Naive thymus-derived CD4-positive, alpha-beta T cell (primary cell): Measurements from ENCODE around the gene CRB2. TPM values are rescaled to one million over a fixed set of nuclear protein-coding genes. Genes with fewer than 3 reads are reported as not detected.

Source experiments
- ATAC-seq: fragments of 150-1000 bp; cut with Tn5 transposase; 2 replicates; pipeline ENCODE4 v1.10.0; 2021; ENCODE audit warnings: mild to moderate bottlenecking, moderate library complexity
- CTCF ChIA-PET: fragments of 350-600 bp; sonication (Branson Sonifier 250); formaldehyde crosslinking; loops from one replicate; lab custom pipeline; 2021; ENCODE audit warnings: antibody characterized with exemption; lab: Charles Lee
- POLR2A ChIA-PET: fragments of 350-600 bp; sonication (Branson Sonifier 250); formaldehyde crosslinking; loops from one replicate; lab custom pipeline; 2021; ENCODE audit warnings: antibody characterized with exemption, inconsistent platforms; lab: Charles Lee
- DNase-seq, 9 donors: peaks; one replicate each; pipeline versions ENCODE4 v3.0.0 to v3.0.0-alpha.2; 2020 to 2022; ENCODE audit warnings: mixed read lengths in 1 of 9
- H3K27ac ChIP-seq: one replicate; pipeline ENCODE4 v1.7.0; 2013; ENCODE audit warnings: mild to moderate bottlenecking, low read depth, low read length, moderate library complexity
- H3K27me3 ChIP-seq, 2 donors: one replicate each; pipeline ENCODE4 v1.7.0; 2013; ENCODE audit warnings: low read length in 2 of 2, mild to moderate bottlenecking in 2 of 2, moderate library complexity in 2 of 2; ENCODE audit not compliant: control insufficient read depth in 2 of 2, insufficient read depth in 2 of 2
- H3K36me3 ChIP-seq, 3 experiments: 1 replicate in 2 of 3; 2 replicates in 1 of 3; pipeline ENCODE4 v1.7.0; 2013; ENCODE audit warnings: low read length in 3 of 3, mild to moderate bottlenecking in 3 of 3, moderate library complexity in 1 of 3; ENCODE audit not compliant: insufficient read depth in 3 of 3, control insufficient read depth in 2 of 3
- H3K4me1 ChIP-seq, 2 donors: one replicate each; pipeline ENCODE4 v1.7.0; 2013; ENCODE audit warnings: low read length in 2 of 2, mild to moderate bottlenecking in 2 of 2, moderate library complexity in 1 of 2; ENCODE audit not compliant: control insufficient read depth in 2 of 2, insufficient read depth in 2 of 2
- H3K4me3 ChIP-seq: 2 replicates; pipeline ENCODE4 v1.7.0; 2013; ENCODE audit warnings: mild to moderate bottlenecking, low read length
- H3K9me3 ChIP-seq, 3 experiments: 1 replicate in 2 of 3; 2 replicates in 1 of 3; pipeline ENCODE4 v1.7.0; 2013; ENCODE audit warnings: low read length in 3 of 3; ENCODE audit not compliant: control insufficient read depth in 2 of 3
- H3K27ac Mint-ChIP-seq, 9 donors: one replicate each; pipeline ENCODE4 v1.8.0; 2020 to 2022; ENCODE audit warnings: mixed read lengths in 9 of 9, mild to moderate bottlenecking in 8 of 9, moderate library complexity in 5 of 9, inconsistent platforms in 2 of 9
- H3K27me3 Mint-ChIP-seq, 5 donors: one replicate each; pipeline ENCODE4 v1.8.0; 2021 to 2022; ENCODE audit warnings: mixed read lengths in 5 of 5, mild to moderate bottlenecking in 1 of 5
- H3K36me3 Mint-ChIP-seq, 5 donors: one replicate each; pipeline ENCODE4 v1.8.0; 2020 to 2022; ENCODE audit warnings: mixed read lengths in 5 of 5, mild to moderate bottlenecking in 3 of 5, inconsistent platforms in 1 of 5
- H3K4me1 Mint-ChIP-seq, 7 donors: one replicate each; pipeline ENCODE4 v1.8.0; 2020 to 2022; ENCODE audit warnings: mixed read lengths in 7 of 7, mild to moderate bottlenecking in 3 of 7, inconsistent platforms in 1 of 7
- H3K4me3 Mint-ChIP-seq, 10 donors: one replicate each; pipeline ENCODE4 v1.8.0; 2020 to 2022; ENCODE audit warnings: mild to moderate bottlenecking in 10 of 10, mixed read lengths in 10 of 10, moderate library complexity in 6 of 10, inconsistent platforms in 2 of 10
- H3K9me3 Mint-ChIP-seq, 11 donors: one replicate each; pipeline ENCODE4 v1.8.0; 2020 to 2022; ENCODE audit warnings: mixed read lengths in 11 of 11, mild to moderate bottlenecking in 4 of 11, inconsistent platforms in 1 of 11, moderate library complexity in 1 of 11
- intact Hi-C, 2 donors: fragments of 100-400 bp; cut with micrococcal nuclease; formaldehyde crosslinking; loops; one replicate each; pipeline ENCODE4 v1.15.1; 2023
- polyA plus RNA-seq, 2 donors: library from polyadenylated mRNA; unstranded; fragments of 300-500 nt; fragmentation: Illumina TruSeq; gene quantifications; one replicate each; pipeline ENCODE4 v1.2.3, GENCODE V29; 2021
- total RNA-seq, 6 experiments: library from RNA in 5 of 6; stranded (reverse) in 5 of 6; gene quantifications; 1 replicate in 5 of 6; 2 replicates in 1 of 6; pipeline ENCODE4 v1.2.3 and lab custom pipeline; 2021 to 2026

The CRB2 gene
- total RNA-seq (not detected), polyA plus RNA-seq (not detected), total RNA-seq (lab: John Stamatoyannopoulos, UW) (not detected)

GRCh38 chr9:123355761-123356431 is at the start of gene CRB2:
TSS of gene CRB2 (plus strand) at chr9:123356197. CDS start at chr9:123356261, 64 bp downstream.
- intact Hi-C loops: loop anchor here (10.0 kb wide), 2 partner anchors 331 to 541 kb away; no protein-coding TSS in a partner anchor
- ATAC-seq (no peak), DNase-seq (no peak)
- Mint-ChIP-seq H3K4me3 (no peak within 1 kb of the TSS), H3K9me3 (no peaks in the 10 kb centered on the region), H3K27me3 (peaks cover 0 to 11% (median 0%) of the 10 kb centered on the region in 5 donors), H3K27ac (peak within 1 kb of the TSS in 3 of 9 donors; percentile 27 to 45 (median 41)), H3K36me3 (no peaks in the 10 kb centered on the region), H3K4me1 (peaks cover 0 to 36% (median 20%) of the 10 kb centered on the region in 7 donors)
- CTCF ChIA-PET: no interaction called here
- no peak within 1 kb of the TSS for H3K27ac ChIP-seq
- H3K4me3 ChIP-seq: no peak within 1 kb of the TSS
- H3K36me3 ChIP-seq: no peaks in the 10 kb centered on the region
- no peaks in the 10 kb centered on the region for H3K27me3 ChIP-seq
- POLR2A ChIA-PET: no interaction called here
- H3K4me1 ChIP-seq: no peaks in the 10 kb centered on the region
- no peaks in the 10 kb centered on the region for H3K9me3 ChIP-seq

GRCh38 chr9:123309611-123310010 is 46.4 kb upstream of the CRB2 start:
- Histone ChIP-seq H3K36me3 (no peaks in the 10 kb centered on the region), H3K4me1 (peaks cover 8 to 11% of the 10 kb centered on the region in 2 donors), H3K4me3 (no peak overlapping the region), H3K27ac (no peak overlapping the region), H3K9me3 (no peaks in the 10 kb centered on the region), H3K27me3 (no peaks in the 10 kb centered on the region)
- no peaks in the 10 kb centered on the region for H3K9me3 Mint-ChIP-seq
- DNase-seq: no peak
- no peak overlapping the region for H3K4me3 Mint-ChIP-seq
- POLR2A ChIA-PET: no interaction called here
- CTCF ChIA-PET: no interaction called here
- intact Hi-C loops: no loop called here
- H3K27ac Mint-ChIP-seq: no peak overlapping the region
- no peaks in the 10 kb centered on the region for H3K36me3 Mint-ChIP-seq
- H3K4me1 Mint-ChIP-seq: peaks cover 9 to 45% (median 34%) of the 10 kb centered on the region in 7 donors
- ATAC-seq: no peak
- peaks cover 0 to 2% (median 0%) of the 10 kb centered on the region in 5 donors for H3K27me3 Mint-ChIP-seq

DNA sequence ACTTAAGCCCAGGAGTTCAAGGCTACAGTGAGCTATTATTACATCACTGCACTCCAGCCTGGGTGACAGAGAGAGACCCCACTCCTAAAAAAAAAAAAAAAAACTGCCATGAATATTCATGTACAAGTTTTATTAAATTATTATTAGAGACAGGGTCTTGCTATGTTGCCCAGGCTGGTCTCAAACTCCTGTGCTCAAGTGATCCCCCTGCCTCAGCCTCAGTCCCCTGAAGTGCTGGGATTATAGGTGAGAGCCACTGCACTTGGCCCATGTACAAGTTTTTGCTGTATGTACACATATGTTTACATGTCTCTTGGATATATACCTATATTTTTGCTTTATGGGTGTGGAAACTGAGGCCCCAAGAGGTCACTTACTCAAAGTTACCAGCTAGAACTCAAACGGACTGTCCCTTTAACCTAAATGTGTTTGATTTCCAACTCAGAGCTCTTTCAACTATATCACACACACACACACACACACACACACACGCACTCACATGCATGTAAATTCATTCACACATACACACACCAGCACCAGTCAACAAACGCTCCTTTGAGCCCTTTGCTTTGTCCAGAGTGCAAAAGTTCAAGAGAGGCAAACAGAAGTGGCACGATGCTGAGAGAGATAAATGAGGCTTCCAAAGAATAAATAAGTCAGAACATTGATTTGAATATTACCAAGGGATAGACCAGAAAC is 45.3 kb upstream of the CRB2 start:
- ChIA-PET CTCF (no interaction called here), POLR2A (interaction anchor here (0.7 kb wide), 1 partner anchor 10 kb away, joined by 3 read pairs; no protein-coding TSS in a partner anchor)
- Mint-ChIP-seq H3K36me3 (no peaks in the 10 kb centered on the region), H3K27me3 (peaks cover 0 to 2% (median 0%) of the 10 kb centered on the region in 5 donors), H3K4me1 (peaks cover 0 to 34% (median 24%) of the 10 kb centered on the region in 7 donors), H3K4me3 (no peak overlapping the region), H3K9me3 (no peaks in the 10 kb centered on the region), H3K27ac (peak overlapping the region in 1 of 9 donors; percentile 26)
- ATAC-seq (no peak), DNase-seq (no peak)
- Histone ChIP-seq H3K9me3 (no peaks in the 10 kb centered on the region), H3K27me3 (no peaks in the 10 kb centered on the region), H3K27ac (no peak overlapping the region), H3K4me3 (no peak overlapping the region), H3K4me1 (no peaks in the 10 kb centered on the region), H3K36me3 (no peaks in the 10 kb centered on the region)
- intact Hi-C loops: no loop called here

GRCh38 chr9:123311250-123311752 is 44.7 kb upstream of the CRB2 start:
- DNase-seq: no peak
- Mint-ChIP-seq H3K9me3 (no peaks in the 10 kb centered on the region), H3K27ac (peak overlapping the region in 2 of 9 donors; percentile 11 to 26), H3K4me1 (peaks cover 0 to 30% (median 19%) of the 10 kb centered on the region in 7 donors), H3K36me3 (no peaks in the 10 kb centered on the region), H3K27me3 (peaks cover 0 to 2% (median 0%) of the 10 kb centered on the region in 5 donors), H3K4me3 (no peak overlapping the region)
- ATAC-seq: no peak
- CTCF ChIA-PET: no interaction called here
- Histone ChIP-seq H3K27ac (no peak overlapping the region), H3K4me3 (no peak overlapping the region), H3K9me3 (no peaks in the 10 kb centered on the region), H3K4me1 (no peaks in the 10 kb centered on the region), H3K27me3 (no peaks in the 10 kb centered on the region), H3K36me3 (no peaks in the 10 kb centered on the region)
- POLR2A ChIA-PET: interaction anchor here (0.7 kb wide), 1 partner anchor 10 kb away, joined by 3 read pairs; no protein-coding TSS in a partner anchor
- intact Hi-C loops: no loop called here

DNA sequence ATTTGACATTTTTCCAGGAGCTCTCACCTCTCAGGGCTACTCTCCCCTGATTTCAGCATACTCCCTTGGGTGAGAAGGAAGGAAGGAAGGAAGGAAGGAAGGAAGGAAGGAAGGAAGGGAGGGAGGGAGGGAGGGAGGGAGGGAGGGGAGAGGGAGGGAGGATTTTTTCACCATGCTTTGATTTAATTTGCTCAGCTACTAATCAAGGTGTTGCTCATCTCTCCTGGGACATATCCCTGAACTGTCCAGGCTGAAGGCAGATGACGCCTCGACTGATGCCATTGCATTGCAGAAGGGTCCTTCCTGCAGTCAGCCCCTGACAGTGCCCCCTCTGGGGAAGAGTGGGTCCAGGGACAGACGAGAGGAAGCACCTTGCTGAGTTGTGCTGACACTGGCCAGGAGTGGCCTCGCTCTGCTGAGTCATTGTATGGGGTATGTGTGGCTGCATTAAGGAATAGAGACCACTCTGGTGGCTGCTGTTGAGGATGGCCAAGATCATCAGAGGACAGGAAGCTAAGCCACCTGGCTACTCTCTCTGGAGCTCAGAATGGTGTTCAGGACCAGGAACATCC is 43.6 kb upstream of the CRB2 start:
- DNase-seq (no peak), ATAC-seq (no peak)
- no peaks in the 10 kb centered on the region for H3K9me3 ChIP-seq
- Mint-ChIP-seq H3K27ac (peak overlapping the region in 2 of 9 donors; percentile 11 to 65), H3K27me3 (peaks cover 0 to 2% (median 0%) of the 10 kb centered on the region in 5 donors), H3K36me3 (no peaks in the 10 kb centered on the region), H3K9me3 (no peaks in the 10 kb centered on the region), H3K4me3 (no peak overlapping the region), H3K4me1 (peaks cover 0 to 20% (median 8%) of the 10 kb centered on the region in 7 donors)
- POLR2A ChIA-PET: interaction anchor here (0.7 kb wide), 1 partner anchor 11 kb away, joined by 5 read pairs; no protein-coding TSS in a partner anchor
- no peaks in the 10 kb centered on the region for H3K4me1 ChIP-seq
- CTCF ChIA-PET: no interaction called here
- H3K36me3 ChIP-seq: no peaks in the 10 kb centered on the region
- H3K27me3 ChIP-seq: no peaks in the 10 kb centered on the region
- intact Hi-C loops: no loop called here
- no peak overlapping the region for H3K27ac ChIP-seq
- H3K4me3 ChIP-seq: no peak overlapping the region

DNA sequence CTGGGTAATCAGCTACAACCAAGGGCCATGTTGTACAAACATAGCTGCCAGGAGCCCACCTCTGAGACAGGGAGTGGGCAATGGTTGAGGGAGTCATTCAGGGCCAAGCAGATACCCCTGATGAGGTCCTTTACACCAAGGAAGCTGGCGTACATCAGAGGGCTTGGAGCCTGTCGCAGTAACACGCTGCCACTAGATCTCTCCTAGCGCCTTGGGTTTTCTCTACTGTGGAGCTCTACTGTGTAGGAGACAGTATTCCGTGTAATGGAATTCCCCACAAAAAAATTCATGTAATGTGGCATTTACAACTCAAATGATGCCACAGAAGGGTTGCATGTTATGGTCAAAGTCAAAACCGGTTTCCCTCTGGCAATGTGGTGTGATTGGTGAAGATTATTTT is 41.4 kb upstream of the CRB2 start:
- ATAC-seq (no peak), DNase-seq (no peak)
- intact Hi-C loops: no loop called here
- Mint-ChIP-seq H3K27me3 (peaks cover 0 to 2% (median 0%) of the 10 kb centered on the region in 5 donors), H3K4me3 (no peak overlapping the region), H3K9me3 (no peaks in the 10 kb centered on the region), H3K4me1 (peaks cover under 1 to 23% (median 10%) of the 10 kb centered on the region in 7 donors), H3K27ac (no peak overlapping the region), H3K36me3 (no peaks in the 10 kb centered on the region)
- ChIA-PET POLR2A (no interaction called here), CTCF (no interaction called here)
- Histone ChIP-seq H3K9me3 (no peaks in the 10 kb centered on the region), H3K36me3 (no peaks in the 10 kb centered on the region), H3K4me1 (no peaks in the 10 kb centered on the region), H3K27me3 (no peaks in the 10 kb centered on the region), H3K4me3 (no peak overlapping the region), H3K27ac (no peak overlapping the region)
